OCI-LY7 (cell line): ENCODE results near the gene KIF25.

Experiments
- CTCF ChIP-seq: fragments of 200-600 bp; sonication (generic); conservative IDR thresholded peaks from 2 replicates; pipeline ENCODE4 v1.5.1; 2014; ENCODE audit warnings: mild to moderate bottlenecking, antibody characterized with exemption, low read length, moderate library complexity, mixed read lengths
- EZH2phosphoT487 ChIP-seq: fragments of 200-600 bp; sonication (generic); IDR thresholded peaks from 2 replicates; pipeline ENCODE4 v1.6.1; 2018; ENCODE audit warnings: low read depth, borderline replicate concordance, mild to moderate bottlenecking, mixed run types, antibody characterized with exemption, low read length, moderate library complexity, mixed read lengths

DNA sequence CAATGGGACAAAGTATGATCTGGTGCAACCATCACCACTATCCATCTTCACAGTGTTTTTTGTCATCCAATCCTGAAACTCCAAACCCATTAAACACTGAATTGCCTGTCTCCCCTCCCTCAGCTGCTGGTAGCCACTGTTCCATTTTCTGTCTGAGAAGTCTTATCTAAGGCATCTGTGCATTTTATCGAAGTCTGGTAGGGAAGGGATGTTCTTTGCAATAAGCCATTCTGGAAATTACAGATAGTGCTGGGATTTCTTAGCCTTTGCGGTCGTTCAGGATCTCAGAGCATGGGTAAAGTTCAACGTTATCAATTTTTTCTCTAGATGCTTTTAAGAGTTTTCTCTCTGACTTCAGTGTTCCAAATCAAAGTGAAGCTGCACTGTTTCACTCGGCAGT, 24.1 kb downstream of the KIF25 start:
- TF ChIP-seq CTCF: no peak
- no peak for TF ChIP-seq EZH2phosphoT487
